ENCODE data around the gene STK39.

Gene STK39

DNA sequence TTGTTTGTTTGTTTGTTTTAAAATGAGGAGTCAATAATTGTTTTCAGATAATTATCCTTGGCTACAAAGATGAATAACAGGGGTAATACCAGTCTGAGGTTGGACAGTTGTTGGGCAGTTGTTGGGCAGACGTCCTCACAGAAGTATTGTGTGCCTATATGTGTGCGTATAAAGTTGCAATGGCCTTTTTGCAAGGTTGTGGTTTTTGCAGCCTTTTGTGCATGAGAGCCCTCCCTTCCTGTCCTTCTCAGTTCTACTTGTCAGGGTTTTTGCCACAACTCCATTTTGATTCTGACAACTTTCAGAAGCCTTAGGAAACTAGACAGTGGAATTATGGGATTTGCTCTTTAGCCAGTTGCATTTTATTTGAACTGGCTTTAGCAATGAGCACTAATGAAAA lies 6.0 kb upstream of the STK39 start:
- Mint-ChIP-seq H3K27me3 (no peaks in the 10 kb centered on the region), H3K36me3 (no peaks in the 10 kb centered on the region), H3K4me1 (ENCODE audit: low read depth) (no peaks in the 10 kb centered on the region), H3K9me3 (ENCODE audit: low read depth) (no peaks in the 10 kb centered on the region), H3K4me3 (no peak overlapping the region), H3K27ac (no peak overlapping the region)

DNA sequence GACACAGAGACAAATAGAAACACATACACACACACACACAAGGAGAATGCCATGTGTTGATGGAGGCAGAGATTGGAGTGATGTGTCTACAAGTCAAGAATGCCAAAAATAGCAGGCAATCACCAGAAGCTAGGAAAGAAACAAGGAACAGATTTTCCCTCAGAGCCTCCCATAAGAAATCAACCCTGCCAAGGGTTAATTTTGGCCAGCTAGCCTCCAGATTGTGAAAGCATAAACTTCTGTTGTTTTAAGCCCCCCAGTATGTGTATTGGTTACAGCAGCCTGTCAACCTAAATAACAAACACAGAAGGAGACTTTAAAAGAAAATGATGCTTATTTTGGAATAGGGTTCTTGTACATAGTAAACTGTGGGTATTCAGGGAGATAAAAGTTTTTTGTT lies 5.6 kb upstream of the STK39 start:
- no peak overlapping the region for H3K4me3 Mint-ChIP-seq
- H3K27ac Mint-ChIP-seq, result no peak overlapping the region
- H3K4me1 Mint-ChIP-seq (ENCODE audit: low read depth), result peaks cover under 1% of the 10 kb centered on the region

DNA sequence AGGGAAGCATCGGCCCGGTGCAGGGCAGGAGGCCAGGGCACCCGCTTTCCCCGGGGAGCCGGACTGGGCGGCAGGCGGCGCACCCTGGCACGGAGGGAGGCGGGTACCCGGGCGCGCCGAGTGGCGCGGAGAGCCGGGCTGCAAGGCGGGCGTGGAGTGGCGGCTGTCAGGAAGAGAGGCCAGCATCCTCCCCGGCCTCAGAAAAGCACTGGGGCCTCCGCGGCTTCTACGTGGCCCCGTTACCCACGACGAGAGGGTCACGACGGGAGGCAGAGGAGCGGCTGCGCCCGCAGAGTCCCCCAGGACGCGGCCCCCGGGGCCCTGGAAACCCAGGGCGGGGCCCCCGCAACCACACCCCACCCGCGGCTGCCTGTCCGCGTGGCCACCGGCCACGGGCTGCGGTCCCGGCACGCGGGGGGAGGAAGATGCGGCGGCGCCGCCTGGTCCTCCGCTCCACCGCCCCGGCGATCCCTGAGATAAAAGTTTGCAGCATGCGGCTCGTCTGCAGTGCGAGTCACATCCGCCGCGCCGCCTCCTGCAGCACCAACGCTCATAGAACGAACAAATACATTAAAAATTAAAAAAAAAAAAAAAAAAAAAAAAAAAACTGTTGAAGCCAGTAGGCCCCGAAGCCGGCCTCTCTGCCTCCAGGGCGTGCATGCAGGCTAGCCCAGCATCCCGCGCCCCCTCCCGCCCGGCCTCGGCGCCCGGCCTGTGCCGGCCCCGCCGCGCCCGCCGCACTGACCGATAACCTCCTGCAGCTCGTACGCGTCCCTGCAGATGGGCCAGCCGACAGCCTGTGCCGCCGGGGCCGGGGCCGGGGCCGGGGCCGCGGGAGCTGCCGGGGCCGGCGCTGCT lies 683 bp downstream of the STK39 start:
- H3K4me1 Mint-ChIP-seq (ENCODE audit: low read depth), result peaks cover 35% of the 10 kb centered on the region
- peak overlapping the region; percentile 93 for H3K27ac Mint-ChIP-seq
- peak overlapping the region; percentile 91 for H3K4me3 Mint-ChIP-seq
- no peaks in the 10 kb centered on the region for H3K27me3 Mint-ChIP-seq
- H3K9me3 Mint-ChIP-seq (ENCODE audit: low read depth), result no peaks in the 10 kb centered on the region
- peaks cover 2% of the 10 kb centered on the region for H3K36me3 Mint-ChIP-seq

More for the DNA sequence above, 5.6 kb upstream of the STK39 start:
- H3K36me3 Mint-ChIP-seq, result no peaks in the 10 kb centered on the region
- H3K9me3 Mint-ChIP-seq (ENCODE audit: low read depth), result no peaks in the 10 kb centered on the region
- no peaks in the 10 kb centered on the region for H3K27me3 Mint-ChIP-seq

DNA sequence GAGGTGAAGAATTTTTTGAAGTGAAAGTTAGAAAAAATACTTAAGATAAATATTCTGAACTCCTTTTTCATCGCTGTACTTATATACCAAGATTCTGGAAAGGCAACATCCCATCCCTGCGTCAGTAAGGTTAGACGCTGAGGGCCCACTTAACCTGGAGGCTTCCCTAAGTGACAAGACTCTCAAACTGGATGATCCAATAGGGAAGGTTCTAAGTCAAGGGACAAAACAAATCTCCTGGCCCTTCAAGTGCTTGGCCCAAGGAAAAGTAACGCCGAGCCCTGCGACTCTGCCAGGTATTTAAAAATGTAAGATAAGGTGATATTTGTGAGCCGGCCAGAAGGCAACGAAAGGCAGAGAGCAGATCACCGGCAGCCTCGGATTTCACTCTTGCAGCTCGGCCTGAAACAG lies 1.3 kb downstream of the STK39 start:
- Mint-ChIP-seq H3K9me3 (ENCODE audit: low read depth) (no peaks in the 10 kb centered on the region), H3K4me3 (peak overlapping the region; percentile 91), H3K27me3 (no peaks in the 10 kb centered on the region), H3K36me3 (peaks cover 2% of the 10 kb centered on the region), H3K4me1 (ENCODE audit: low read depth) (peaks cover 35% of the 10 kb centered on the region), H3K27ac (peak overlapping the region; percentile 93)

DNA sequence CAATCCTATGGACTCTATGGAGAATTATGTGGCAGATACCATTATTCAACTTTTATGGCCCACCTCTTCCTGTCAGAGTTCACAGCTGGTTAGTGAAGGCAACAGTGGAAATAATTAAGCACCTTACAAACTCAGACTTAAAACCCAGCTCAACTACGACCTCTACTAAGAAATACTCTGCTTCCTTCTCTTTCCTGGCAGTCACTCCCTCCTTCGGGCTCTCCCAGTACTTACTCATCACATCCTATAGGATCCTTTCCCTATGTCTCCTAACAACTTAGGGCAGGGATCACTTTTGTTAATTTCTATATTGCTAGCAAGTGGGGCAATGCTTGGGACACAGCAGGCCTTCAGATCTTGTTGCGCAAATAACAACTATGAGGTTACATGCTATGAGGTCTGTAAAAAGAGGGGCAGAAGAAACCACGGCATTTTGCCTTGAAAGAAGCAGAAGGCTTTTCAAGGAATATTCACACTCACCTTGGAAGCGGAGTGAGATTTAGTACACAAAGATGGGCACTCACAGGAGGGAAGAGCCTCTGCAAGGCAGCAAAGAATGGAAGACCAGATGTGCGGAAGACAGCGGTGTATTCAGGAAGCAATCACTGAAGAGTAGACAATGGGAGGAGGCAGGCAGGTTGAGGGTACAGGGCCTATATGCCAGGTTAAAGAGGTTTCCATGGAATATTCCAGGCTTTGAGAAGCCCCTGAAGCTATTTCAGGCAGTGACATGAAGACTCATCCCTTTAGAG lies 2.1 kb downstream of the STK39 start:
- Mint-ChIP-seq H3K4me3 (peak overlapping the region; percentile 87), H3K36me3 (peaks cover 2% of the 10 kb centered on the region), H3K4me1 (ENCODE audit: low read depth) (peaks cover 35% of the 10 kb centered on the region), H3K27me3 (no peaks in the 10 kb centered on the region), H3K9me3 (ENCODE audit: low read depth) (no peaks in the 10 kb centered on the region), H3K27ac (peak overlapping the region; percentile 83)

DNA sequence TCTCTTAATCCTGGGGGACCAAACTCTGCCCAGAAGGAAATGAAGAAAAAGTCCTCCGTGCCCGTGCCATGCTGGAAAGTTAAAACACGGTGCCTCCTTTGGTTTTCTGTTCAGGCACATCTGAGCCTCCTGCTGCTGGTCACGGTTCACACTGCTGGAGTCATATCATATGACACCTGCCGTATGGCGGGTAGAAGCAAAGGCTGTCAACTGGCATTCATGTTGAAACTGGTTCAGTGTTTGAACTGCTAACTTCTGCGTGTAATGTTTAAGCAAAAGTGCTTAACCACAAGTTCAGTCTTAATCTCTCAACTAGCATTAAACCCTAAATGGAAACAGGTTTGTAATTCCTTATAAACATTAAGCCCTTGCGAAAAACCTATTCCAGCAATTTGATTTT lies 3.1 kb downstream of the STK39 start:
- no peaks in the 10 kb centered on the region for H3K9me3 Mint-ChIP-seq (ENCODE audit: low read depth)
- peak overlapping the region; percentile 87 for H3K4me3 Mint-ChIP-seq
- peaks cover 37% of the 10 kb centered on the region for H3K4me1 Mint-ChIP-seq (ENCODE audit: low read depth)
- H3K36me3 Mint-ChIP-seq, result peaks cover 2% of the 10 kb centered on the region
- no peaks in the 10 kb centered on the region for H3K27me3 Mint-ChIP-seq
- H3K27ac Mint-ChIP-seq, result peak overlapping the region; percentile 83

DNA sequence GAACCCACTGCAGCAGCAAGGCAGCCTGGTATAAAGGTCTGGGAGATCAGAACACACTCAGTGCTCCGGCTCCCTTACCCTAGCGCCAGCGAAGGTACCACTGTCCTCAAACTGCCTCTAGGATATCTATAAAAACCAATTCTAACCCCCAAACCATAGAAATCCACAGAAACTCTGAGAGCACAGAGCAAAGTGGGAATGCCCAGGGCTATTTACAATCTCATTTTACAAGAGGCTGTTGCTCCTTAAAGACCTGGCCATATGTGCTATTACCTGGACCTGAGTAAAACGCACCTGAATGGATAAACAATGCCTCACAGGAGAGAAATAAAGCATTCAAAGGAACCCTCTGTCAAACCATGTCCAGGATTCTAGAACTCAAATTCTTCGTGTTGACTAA lies 4.3 kb downstream of the STK39 start:
- Mint-ChIP-seq H3K4me3 (no peak overlapping the region), H3K36me3 (peaks cover 5% of the 10 kb centered on the region), H3K9me3 (ENCODE audit: low read depth) (no peaks in the 10 kb centered on the region), H3K4me1 (ENCODE audit: low read depth) (peaks cover 49% of the 10 kb centered on the region), H3K27ac (peak overlapping the region; percentile 76), H3K27me3 (no peaks in the 10 kb centered on the region)

DNA sequence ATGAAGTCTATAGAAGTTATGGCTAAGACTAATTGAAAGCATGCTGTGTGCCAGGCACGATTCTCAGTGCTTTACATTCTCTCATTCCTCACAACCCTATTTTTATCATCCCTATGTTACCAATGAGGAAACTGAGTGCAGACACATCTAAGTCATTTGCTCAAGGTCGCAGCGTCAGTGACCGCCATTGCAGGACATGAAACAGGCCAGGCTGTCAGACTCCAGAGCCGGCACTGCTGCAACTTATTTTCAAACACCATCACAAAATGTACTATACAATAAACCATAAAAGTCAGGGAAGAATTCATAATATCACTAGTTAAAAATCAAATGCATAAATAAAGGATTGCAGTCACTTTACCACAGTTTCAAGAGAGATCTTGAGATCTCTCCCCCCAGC lies 5.6 kb downstream of the STK39 start:
- no peak overlapping the region for H3K4me3 Mint-ChIP-seq
- H3K9me3 Mint-ChIP-seq (ENCODE audit: low read depth), result no peaks in the 10 kb centered on the region
- H3K36me3 Mint-ChIP-seq, result peaks cover 9% of the 10 kb centered on the region
- H3K27me3 Mint-ChIP-seq, result no peaks in the 10 kb centered on the region
- no peak overlapping the region for H3K27ac Mint-ChIP-seq
- H3K4me1 Mint-ChIP-seq (ENCODE audit: low read depth), result peaks cover 52% of the 10 kb centered on the region

DNA sequence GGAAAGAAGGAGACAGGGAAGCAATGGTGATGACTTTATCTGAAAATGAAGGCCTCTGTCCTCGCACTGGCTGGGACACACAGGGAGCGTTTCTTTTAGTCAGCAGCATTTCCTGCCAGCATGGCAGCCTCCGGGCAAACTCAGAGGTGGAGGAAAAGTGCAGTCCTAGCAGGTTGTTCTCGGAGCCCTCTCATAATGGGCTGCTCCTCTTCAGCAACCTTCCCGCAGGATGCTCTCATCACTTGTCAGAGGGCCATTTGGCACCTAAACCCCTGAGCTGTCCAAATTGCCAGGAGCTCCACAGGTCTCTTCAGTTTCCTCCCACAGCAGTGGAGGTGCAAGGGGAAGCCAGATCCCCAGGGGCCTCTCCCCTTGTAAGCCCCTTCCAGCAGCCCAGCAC lies 6.2 kb downstream of the STK39 start:
- no peak overlapping the region for H3K27ac Mint-ChIP-seq

DNA sequence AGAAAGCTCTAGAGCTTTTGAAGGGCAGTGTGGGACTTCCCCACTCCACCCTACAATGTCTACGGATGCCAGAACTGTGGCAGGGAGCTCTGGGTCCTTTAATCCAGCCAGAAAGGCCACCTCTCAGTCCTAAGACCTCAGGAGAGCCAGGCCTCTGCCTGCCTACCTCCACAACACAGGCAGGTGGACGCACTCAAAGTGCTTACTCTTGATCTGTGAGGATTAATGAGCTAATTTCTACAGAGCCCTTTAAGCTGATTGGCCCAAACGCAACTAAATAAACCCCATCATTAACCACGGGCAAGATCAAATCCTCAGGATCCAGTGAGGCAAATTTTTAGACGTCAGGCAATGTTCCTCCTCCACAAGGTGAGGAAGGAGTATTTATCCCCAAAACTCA lies 8.1 kb downstream of the STK39 start:
- Mint-ChIP-seq H3K4me1 (ENCODE audit: low read depth) (peaks cover 42% of the 10 kb centered on the region), H3K4me3 (no peak overlapping the region), H3K9me3 (ENCODE audit: low read depth) (no peaks in the 10 kb centered on the region), H3K27me3 (no peaks in the 10 kb centered on the region), H3K36me3 (peaks cover 9% of the 10 kb centered on the region), H3K27ac (no peak overlapping the region)

More for the DNA sequence above, 6.2 kb downstream of the STK39 start:
- peaks cover 52% of the 10 kb centered on the region for H3K4me1 Mint-ChIP-seq (ENCODE audit: low read depth)
- H3K9me3 Mint-ChIP-seq (ENCODE audit: low read depth), result no peaks in the 10 kb centered on the region
- no peaks in the 10 kb centered on the region for H3K27me3 Mint-ChIP-seq
- H3K36me3 Mint-ChIP-seq, result peaks cover 9% of the 10 kb centered on the region
- H3K4me3 Mint-ChIP-seq, result no peak overlapping the region

DNA sequence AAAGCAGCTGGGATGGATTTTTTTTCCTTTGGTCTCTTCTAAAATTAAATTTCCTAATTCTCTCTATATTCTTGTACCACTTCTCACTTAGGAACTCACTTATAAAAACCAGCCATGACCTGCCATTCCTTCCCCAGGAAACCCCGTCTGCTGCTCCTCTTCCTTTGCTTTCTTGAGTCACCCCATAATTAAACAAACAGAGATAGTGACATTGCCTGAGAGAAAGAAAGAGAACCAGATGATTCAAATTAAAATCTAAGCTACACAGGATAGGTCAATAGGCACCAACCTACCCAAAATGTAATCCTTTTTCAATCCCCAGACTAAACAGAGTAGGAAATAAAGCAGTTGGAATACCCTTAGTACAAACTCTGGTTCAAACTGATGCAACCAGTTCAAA lies 9.7 kb downstream of the STK39 start:
- no peak overlapping the region for H3K4me3 Mint-ChIP-seq
- H3K27ac Mint-ChIP-seq, result no peak overlapping the region
- peaks cover 10% of the 10 kb centered on the region for H3K36me3 Mint-ChIP-seq
- H3K27me3 Mint-ChIP-seq, result no peaks in the 10 kb centered on the region
- H3K4me1 Mint-ChIP-seq (ENCODE audit: low read depth), result peaks cover 43% of the 10 kb centered on the region
- no peaks in the 10 kb centered on the region for H3K9me3 Mint-ChIP-seq (ENCODE audit: low read depth)

DNA sequence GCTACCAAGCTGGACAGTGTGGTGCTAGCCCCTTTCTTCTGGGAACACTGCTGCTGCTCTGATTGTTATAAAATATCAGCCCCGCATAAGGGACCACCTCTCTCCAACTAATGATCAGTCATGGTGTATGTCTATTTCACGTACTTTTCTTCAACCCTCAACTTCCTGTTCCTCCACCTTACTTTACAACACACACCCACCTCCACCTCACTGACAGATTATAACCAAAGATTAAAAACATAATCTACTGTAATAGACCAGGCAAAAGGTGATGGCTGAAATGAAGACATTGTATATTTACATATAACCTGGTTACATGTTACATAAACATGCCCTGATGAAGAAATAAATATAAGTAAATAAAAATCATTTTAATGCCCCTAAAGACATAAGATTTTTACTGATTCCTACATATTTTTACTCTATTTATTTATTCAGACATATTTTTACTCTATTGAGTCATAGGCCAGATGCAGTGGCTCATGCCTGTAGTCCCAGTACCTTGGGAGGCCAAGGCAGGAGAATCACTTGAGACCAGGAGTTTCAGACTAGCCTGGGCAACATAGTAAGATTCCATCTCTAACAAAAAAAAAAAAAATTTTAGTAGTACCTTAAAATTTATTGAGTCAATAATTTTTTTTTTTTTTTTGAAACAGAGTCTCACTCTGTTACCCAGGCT lies 12.8 kb downstream of the STK39 start:
- H3K27ac Mint-ChIP-seq, result peak overlapping the region; percentile 76
- peak overlapping the region; percentile 14 for H3K4me3 Mint-ChIP-seq
- peaks cover 18% of the 10 kb centered on the region for H3K36me3 Mint-ChIP-seq
- H3K9me3 Mint-ChIP-seq (ENCODE audit: low read depth), result no peaks in the 10 kb centered on the region
- peaks cover 48% of the 10 kb centered on the region for H3K4me1 Mint-ChIP-seq (ENCODE audit: low read depth)
- no peaks in the 10 kb centered on the region for H3K27me3 Mint-ChIP-seq

DNA sequence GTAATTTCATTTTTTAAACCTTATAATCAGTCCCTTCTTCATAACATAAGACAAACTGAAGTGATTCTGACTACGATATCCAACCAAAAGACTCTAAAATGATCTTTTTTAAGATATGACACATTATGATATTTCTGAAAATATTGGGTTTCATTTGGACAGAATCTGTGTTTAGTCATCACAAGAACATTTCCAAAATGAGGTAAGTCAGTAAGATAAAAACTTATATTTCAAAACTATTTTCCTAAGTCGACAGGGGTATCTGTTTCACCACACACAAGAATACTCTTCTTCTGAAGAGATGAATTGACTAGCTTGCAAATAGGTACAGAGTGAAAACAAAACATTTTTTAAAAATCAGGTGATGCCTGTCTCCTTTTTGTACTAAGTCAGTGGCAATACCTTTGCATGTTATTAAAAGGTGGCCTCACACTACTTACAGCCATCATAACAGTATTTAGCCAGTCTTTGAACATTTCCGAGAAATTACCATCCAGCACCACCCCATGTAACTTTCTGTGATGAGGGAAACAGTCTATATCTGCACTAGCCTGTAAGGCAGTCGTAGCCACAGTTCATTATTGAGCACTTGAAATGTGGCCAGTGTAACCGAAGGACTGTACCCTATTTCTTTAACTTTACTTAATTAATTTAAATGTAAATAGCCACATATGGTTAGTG lies 13.5 kb downstream of the STK39 start:
- Mint-ChIP-seq H3K27ac (peak overlapping the region; percentile 76), H3K4me3 (peak overlapping the region; percentile 28), H3K36me3 (peaks cover 18% of the 10 kb centered on the region)

DNA sequence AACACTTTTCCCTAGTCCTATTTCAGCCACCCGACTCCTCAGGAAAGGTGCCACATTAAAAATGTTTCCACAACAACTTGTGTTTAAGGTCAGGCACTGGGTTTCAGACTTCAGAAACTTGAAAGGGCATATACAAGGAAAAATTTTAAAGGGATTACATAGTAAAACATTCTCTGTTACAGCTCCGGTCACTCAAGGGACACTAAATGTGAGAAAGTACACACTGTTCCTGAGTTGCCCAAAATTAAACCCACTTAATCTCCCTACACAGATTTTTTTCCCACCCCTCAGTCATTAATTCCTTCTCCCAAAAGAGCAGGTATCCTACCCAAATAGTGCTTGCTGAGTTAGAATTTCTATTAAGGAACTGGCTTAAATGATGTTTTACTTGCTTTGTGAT lies 14.2 kb downstream of the STK39 start:
- no peaks in the 10 kb centered on the region for H3K27me3 Mint-ChIP-seq
- H3K36me3 Mint-ChIP-seq, result peaks cover 16% of the 10 kb centered on the region
- peaks cover 35% of the 10 kb centered on the region for H3K4me1 Mint-ChIP-seq (ENCODE audit: low read depth)
- H3K27ac Mint-ChIP-seq, result peak overlapping the region; percentile 76
- no peak overlapping the region for H3K4me3 Mint-ChIP-seq
- H3K9me3 Mint-ChIP-seq (ENCODE audit: low read depth), result no peaks in the 10 kb centered on the region

More for the DNA sequence above, 13.5 kb downstream of the STK39 start:
- H3K27me3 Mint-ChIP-seq, result no peaks in the 10 kb centered on the region
- no peaks in the 10 kb centered on the region for H3K9me3 Mint-ChIP-seq (ENCODE audit: low read depth)
- H3K4me1 Mint-ChIP-seq (ENCODE audit: low read depth), result peaks cover 42% of the 10 kb centered on the region
